Endothelial cell of umbilical vein (primary cell): ENCODE measurements around the gene PDLIM3. TPM values are rescaled to one million over a fixed set of nuclear protein-coding genes. Genes with fewer than 3 reads are reported as not detected.

ENCODE experiments used
- polyA plus RNA-seq, 4 experiments: library from polyadenylated mRNA; depleted of rRNA in 3 of 4; stranded (reverse) in 3 of 4; unstranded in 1 of 4; fragments of >200 nt; gene quantifications; 2 replicates each; pipeline versions ENCODE4 v1.2.1 to v1.2.3, GENCODE V29; 2011 to 2012; ENCODE audit warnings: missing spikeins in 1 of 4
- total RNA-seq: library from RNA; stranded (reverse); gene quantifications from 2 replicates; pipeline ENCODE4 v1.2.3, GENCODE V29; 2021

The PDLIM3 gene
- total and polyA plus RNA-seq, 2 donors (not counting 3 experiments of a cell fraction or from before 2014, with no cell fraction given), result 9.7 to 17.6 TPM

Other genes with a start within 250 kb of the PDLIM3 start
- 0.32 and 0.53 TPM in 2 replicates for gene LRP2BP, start 139.6 kb downstream of the PDLIM3 start, total RNA-seq
- gene LRP2BP, start 139.6 kb downstream of the PDLIM3 start, polyA plus RNA-seq, result 0.16 and 0.18 TPM in 2 replicates
- 4.0 and 4.2 TPM in 2 replicates for gene ANKRD37, start 138.7 kb downstream of the PDLIM3 start, total RNA-seq
- 4.2 and 5.8 TPM in 2 replicates for gene ANKRD37, start 138.7 kb downstream of the PDLIM3 start, polyA plus RNA-seq
- gene UFSP2, start 109.5 kb downstream of the PDLIM3 start, total RNA-seq, result 25.2 and 26.7 TPM in 2 replicates
- gene UFSP2, start 109.5 kb downstream of the PDLIM3 start, polyA plus RNA-seq, result 17.0 and 25.2 TPM in 2 replicates
- gene CCDC110, start 63.8 kb downstream of the PDLIM3 start, total RNA-seq, result 0.28 and 0.71 TPM in 2 replicates
- 0.03 and 0.25 TPM in 2 replicates for gene CCDC110, start 63.8 kb downstream of the PDLIM3 start, polyA plus RNA-seq